ENCODE measurements around the gene SCMH1.

The SCMH1 gene

DNA sequence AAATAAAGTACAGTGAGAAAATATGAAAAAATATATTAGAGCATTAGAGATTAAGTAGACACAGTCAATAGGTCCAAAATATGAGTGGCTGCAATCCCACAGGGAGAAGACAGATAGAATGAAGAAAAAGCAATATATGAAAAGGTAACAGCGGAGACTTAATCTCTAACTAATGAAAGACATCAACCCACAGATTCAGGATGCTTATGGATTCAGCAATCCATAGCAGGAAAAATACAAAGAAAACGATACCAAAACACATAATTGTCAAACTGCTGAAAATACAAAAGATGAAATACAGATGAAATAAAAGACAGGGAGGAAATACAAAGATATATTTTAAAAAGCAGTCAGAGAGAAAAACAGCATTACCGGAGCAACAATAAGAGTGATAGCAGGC is 163.9 kb downstream of the SCMH1 start:
- DNase-seq, result no peak

DNA sequence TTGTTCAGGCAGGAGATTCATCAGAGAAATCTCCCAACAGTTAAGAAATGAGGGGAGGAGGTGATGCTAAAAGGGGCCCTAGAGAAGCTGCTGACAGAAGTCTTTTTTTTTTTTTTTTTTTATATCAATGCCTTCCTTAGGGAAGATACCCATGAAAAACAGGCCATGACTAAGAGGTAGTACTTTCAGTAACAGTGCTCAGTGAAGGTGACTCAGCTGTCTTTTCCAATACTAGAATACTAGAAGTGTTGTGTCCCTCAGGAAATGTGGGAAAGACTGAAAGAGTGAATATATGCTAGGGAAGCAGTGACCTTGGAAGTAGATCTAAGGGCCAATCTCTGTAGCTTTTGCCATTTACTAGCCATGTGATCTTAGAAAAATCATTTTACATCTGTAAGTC is 168.1 kb downstream of the SCMH1 start:
- DNase-seq, result no peak

DNA sequence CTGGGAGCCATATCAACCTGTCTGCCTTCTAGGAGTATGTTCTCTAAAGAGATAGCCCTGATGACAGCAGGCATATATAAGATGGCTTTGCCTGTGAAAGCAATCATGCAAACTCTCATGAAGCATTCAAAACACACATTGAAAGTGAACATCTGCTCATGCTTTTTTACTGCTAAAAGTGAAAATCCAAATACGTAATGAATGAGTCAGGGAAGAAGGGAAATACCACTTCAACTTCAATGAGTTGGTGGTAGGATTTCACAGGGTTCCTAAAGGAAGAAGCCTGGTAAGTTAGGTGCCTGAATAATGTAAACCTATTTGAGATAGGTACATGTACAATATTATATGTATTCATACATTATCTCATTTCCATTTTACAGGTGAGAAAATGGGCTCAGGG is 170.1 kb downstream of the SCMH1 start:
- no peak for DNase-seq

DNA sequence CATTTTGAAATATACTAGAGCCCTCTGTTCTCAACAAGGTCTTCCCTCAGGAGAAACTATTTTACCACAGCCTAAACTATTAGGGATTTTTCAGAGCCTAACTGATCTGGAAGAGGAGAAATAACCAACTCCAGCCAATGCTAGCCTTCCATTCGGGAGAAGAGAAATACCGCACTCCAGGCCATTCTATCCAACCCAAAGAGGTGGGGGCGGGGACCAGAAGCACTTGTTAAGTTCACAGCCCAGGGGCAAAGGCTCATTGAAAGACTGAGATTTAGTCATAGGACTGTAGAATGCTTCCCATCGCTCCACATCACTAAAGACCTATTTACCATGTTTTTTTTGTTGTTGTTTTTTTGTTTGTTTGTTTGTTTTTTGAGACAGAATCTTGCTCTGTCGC is 185.2 kb downstream of the SCMH1 start:
- DNase-seq, result no peak

DNA sequence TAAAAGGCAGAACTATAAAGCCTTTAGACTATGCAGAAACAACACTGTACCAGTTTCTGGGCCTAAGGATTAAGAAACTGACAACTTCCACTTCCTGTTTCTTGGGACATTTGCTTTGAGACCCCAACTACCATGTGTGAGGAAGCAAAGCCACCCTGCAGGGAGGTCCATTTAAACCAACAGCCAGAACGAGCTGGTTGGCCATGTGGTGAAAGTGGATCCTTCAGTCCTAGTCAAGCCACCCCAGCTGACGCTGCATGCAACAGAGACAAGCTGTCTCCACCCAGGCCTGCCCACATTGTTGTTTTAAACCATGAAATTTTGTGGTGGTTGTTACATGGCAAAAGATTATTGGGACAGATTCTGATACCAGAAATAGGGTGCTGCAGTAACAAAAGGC is 188.8 kb downstream of the SCMH1 start:
- no peak for DNase-seq

DNA sequence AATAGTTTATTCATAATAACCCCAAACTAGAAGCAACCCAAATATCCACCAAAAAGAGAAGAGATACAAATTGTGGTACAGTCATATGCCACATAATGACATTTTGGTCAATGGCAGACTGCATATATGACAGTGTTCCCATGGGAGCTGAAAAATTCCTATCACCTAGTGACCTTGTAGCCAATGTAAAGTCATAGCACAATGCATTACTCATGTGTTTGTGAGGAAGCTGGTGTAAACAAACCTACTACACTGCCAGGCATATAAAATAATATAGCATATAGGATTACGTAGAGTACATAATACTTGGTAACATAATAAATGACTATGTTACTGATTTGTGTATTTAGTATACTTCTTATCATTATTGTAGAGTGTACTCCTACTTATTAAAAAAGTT is 191.1 kb downstream of the SCMH1 start:
- no peak for DNase-seq

DNA sequence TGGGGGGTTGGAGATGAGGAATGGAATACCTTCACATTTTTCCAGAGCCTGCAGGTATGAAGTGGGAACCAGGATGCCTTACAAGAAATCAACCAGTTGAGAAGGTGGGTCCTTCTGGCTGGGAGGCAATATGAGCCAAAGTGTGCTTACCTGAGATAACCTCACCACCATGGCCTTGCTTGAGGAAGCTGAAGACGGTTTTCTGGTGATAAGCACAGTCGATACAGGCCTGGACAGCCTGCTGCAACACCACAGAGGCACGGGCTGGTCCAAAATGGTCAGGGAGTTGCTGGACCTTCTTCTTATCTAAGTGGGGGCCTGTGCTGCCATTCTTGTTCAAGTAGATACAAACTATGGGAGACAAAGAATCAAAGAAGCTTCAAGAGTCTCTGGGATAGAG is 193.6 kb downstream of the SCMH1 start:
- DNase-seq, result no peak

DNA sequence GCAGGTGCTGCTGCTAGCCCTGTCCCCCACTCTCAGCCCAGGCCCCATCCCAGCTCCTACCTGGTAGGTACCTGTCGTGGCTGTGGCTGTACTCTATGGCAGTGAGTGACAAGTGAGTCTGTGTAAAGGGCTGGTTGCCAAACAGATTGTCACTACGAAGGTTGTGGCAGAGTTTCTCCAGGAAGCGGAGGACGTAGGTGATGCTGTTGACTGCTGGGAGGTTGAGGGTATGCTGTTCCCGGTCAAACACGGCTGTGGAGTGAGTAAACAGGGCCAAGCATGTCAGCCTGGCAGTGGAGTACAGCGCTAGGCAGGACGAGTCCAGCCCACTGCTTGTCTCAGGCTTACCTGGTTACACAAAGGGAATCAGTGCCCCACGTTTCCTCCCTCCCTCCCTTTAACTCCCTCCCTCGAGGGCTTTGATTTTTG is 195.7 kb downstream of the SCMH1 start:
- no peak for DNase-seq

DNA sequence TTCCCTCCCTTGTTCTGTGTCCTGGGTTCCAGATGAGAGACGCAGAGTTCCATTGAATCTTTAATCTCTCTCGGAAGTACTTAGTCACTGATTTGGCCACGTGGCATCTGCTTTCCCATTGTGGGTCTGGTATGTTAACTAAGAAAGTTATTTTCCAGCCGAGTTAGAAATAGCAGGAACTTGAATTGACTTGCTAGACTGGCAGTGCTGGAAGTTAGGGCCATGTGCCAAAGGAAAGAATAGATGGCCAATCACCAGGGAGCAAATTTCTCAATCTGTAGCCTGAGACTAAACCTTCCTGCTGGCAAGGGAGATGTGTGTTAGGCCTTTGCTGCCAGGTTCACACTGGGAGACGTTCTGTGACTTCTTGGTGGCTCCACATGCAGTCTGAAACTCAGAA is 196.4 kb downstream of the SCMH1 start:
- DNase-seq, result peak in 1 of 2 experiments; percentile 59

DNA sequence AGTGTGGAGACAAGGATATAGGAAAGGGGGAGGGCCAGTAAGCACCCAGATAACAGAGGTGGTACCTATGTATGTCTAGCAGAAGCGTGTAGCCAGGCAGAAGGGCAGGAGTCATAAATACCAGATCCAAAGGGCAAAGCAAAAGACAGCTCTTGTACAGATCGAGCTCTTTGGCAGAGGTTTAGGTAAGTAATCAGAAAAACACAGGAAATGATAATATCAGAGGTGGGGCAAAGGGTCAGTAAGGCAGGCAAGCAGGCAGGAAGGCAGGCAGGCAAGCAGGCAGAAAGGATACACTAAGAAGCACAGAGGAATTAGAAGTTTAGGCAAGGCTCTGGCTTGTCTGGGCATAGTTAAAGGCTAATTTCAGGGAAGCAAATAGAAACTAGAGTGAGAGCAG is 197.9 kb downstream of the SCMH1 start:
- no peak for DNase-seq

DNA sequence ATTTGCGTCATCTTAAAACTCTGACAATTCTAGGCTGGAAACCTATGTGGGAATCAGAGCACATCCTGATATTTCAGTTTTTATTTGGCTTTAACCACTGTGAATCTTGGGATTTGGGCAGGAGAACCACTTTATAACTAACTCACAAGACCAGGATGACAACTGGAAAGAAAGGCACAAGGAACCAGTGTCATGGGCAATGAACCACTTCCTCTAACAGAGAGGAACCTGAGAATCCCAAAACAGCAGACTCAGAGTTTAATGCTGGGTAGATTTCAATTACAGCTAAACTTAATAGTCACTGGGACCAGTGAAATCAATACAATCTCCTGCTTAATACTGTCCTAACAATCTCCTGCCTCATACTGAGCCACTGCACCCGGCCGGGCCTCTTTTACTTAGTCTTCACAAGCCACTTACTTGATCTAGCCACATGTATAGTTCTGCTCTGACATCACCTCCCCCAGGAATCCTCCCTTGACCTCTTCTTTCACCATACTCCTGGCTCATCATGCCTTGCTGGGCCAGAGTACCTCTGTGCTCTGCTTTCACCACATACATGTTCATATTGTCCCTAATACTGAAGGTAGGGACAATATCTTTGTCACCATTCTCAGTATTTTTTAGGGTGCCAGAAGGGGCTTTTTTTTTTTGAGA is 200.4 kb downstream of the SCMH1 start:
- DNase-seq, result no peak

DNA sequence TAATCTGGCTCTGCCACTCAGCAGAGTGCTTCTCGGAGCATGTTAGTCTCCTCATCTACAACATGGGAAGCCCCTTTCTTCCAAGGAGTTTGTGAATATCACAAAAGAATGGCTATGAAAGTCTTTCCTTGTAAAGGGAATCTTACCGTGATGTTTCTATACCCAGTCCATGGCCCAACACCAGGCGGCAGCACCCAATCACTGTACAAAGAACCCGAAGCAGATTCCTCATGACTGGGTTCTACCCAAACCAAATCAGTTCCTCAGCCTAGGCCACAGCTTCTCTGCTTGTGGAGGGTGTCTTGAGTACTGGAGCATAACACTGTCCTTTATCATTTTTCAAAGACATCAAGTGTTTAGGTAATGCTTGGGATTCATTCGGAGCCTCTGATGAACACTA is 204.0 kb downstream of the SCMH1 start:
- DNase-seq, result no peak

DNA sequence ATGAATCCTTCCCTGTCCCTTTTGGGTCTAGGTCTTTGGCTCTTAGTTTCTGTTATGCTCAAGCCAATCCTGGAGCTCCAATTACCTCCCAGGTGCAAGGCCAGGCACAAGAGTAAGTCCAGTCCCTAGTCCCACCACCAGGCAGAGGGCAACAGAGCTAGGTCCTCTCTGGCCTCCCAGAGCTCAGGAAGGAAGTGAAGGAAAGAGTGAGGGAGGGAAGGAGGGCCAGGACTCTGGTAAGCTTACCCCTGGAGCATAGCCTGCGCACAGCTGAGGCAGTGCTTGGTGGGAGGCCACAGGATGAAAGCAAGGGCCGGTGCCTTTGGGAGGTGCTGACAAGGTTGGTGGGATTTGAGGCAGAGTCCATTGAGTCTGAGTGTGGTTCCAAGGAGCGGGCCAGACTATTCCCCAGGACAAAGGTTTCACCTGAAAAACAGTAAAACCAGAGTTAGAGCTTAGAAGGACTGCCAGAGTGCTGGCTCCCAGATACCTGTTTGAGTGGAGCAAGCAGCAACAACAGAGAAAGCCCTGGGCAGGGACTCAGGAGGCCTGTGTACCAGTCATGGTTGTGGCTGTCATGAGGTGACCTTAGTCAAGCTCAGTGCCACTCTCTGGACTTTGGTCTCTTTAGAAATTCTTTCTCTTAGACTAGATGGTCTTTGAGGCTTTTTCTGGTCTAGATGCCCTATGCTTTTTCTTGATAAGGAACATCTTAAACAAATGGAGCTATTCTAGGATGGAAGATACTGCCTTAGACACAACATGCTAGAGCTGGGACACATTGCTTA is 204.8 kb downstream of the SCMH1 start:
- no peak for DNase-seq

DNA sequence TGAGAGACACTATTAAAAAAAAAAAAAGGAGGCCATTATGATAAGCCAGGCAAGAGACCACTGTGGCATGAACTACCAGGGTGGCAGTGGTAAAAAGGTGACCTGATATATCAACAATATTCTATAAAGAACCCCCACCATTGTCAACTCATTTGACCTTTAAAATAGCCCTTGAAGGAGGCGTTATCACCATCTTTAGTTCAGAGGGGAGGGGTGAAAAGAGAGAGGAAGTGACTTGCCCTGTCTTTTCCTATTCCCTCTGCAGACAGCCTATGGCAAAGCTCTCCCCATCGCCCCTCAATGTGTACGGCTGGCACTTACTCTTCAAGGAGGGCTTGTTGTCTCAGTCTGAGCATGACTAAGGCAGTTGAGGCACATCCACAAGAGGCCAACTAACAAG is 208.8 kb downstream of the SCMH1 start:
- no peak for DNase-seq

DNA sequence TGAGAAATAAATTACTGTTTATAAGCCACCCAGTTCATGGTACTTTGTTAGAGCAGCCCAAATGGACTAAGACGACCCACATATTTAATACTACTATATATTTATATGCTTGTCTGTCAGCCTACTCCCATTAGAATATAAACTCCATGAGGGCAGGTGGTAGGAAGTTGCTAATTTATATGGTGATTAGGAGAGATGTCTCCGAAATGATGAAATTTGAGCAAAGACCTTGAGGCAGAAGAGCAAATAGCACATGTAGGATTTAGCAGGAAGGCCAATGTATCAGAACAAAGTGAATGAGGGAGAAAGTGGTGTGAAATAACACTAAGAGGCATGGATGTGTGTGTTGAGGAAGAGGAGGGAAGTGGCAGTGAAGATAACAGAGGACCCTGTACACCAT is 210.0 kb downstream of the SCMH1 start:
- DNase-seq, result no peak

DNA sequence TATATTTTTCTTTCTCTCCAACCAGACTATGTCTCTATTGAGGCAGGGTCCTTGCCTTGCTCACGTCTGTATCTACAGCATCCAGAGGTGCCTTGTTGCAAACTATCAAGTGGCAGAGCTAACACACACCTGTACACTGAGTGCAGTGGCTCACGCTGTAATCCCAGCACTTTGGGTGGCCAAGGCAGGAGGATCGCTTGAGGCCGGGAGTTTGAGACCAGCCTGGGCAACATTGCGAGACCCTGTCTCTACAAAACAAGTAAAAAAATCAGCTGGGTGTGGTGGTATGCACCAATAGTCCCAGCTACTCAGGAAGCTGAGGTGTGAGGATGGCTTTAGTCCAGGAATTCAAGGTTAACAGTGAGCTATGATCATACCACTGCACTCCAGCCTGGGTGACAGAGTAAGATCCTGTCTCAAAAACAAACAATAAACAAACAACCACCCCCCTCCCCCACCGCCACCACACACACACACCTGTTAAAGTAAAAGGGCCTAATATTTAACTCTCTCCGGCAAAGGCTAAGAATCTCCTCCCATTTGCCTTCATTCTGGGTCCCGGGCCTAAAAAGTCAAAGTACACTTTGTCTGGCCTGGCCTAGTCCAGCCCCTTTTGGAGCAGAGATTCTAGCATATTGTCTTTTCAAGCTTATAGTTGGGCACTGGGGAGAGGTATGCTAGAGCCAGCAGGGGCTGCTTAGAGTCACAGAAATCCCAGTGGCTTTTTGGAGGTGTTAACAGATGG is 211.1 kb downstream of the SCMH1 start:
- no peak for DNase-seq

DNA sequence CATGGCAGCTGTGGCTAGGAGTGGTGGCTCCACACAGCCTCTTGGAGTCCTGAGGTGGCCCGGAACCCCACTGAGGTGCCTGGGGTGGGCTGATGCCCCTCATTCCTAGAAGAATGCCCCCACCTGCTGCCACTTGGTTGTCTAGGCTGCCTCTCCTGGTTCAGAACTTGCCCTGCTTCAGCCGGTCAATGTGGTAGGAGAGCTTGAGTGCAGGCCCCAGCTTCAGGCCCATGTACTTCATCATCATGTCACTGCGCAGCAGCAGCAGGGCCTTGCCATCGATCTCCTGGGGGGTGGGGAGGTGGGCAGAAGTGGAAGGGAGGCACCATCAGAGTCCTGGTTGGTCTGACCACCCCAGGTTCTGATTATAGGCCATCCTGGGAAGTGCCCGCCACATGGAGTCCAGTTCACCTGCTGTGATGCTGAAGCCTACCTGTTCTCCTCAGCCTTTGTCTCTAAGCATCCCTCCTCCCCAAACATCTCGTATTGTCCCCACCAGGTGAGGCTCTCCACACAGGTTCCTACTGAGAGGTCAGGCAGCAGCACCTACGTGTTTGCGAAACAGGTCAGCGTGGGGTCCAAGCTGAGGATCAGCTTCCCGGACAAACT is 214.0 kb downstream of the SCMH1 start:
- no peak for DNase-seq

DNA sequence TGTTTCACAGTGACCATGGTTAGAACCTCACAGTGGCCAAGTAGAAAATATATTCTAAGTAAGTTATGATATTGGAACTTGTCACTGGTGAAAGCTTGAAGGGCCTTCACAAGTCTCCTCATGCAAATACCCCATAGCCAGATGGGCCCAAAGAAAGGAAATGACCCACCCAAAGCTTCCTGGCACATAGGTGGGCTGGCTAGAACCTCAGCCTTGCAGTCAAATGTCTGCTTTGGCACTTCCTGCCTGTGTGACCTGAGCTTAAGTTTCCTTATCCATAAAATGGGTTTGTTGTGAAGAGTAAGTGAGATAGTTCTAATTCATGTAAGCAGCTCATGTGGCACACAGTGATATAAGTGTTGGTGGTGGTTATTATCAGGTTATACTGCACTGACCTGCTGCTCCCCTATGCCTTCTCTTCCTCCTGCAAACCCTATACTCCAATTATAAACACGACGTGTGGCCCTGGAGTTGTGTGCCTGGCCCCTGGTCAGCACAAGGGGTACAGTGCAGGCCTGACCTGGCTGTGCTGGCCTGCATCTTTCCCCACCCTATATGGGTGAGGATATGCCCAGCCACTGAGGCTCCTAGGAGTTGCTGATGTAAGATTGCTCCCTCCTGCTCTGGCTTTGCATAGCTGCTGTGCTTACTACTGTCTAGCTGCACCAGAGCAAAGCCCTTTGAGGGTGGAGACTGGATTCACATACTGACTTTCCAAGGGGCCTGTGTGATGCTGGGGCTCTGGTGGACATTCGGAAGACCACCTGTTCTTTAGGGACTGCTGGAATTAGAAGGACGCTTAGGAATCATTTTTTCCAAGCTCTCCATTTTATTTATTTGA is 215.9 kb downstream of the SCMH1 start:
- DNase-seq, result no peak

DNA sequence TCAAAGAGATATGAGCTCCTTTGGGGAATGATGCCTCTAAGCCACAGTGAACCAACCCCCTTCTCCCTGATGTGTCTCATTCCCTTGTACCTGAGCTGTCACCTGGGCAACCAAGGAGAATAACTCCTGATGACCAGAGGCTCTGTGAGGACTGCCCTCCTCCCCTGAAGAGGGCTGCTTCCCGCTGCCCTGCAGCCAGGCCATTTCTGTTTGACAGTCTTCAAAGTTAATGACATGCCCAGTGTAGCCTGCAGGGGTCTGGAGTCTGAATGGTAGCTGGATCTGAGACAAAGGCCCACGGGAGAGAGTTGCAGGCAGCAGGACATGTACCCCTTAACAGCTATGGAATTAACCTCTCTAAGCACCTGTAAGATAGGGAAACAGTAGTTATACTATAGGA is 217.2 kb downstream of the SCMH1 start:
- no peak for DNase-seq

DNA sequence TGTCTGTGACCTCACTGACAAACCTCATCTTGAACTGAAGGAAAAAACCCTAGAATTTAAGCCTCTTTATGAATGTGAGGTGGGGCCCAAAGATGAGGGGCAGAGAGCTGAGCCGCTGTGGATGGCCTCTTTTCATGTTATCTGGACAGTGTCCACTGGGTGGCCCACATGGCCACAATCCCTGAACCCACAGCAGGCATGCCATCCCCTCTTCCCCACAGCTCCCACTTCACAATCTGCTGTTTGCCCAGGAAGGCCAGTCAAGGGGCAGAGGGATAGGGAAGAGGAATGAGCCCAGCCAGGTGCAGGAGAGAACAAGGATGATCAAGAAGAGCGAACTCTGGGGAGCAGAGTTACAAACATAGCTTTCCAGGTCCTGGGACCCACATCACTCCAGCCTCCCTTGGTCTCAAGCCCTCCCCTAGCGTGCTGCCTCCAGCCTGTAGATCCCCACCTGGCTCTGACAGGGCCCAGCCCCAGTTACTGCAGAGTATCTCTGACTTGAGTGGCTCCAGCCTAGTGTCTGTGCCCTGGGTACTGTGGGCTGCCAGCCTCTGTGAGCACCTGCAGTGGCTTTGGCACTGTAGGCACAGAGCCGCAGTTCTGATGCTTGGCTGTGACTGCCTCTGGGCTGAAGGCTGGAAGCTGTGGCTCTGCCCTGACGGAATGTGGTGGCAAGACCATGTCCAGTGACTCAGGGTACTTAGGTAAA is 218.7 kb downstream of the SCMH1 start:
- no peak for DNase-seq

DNA sequence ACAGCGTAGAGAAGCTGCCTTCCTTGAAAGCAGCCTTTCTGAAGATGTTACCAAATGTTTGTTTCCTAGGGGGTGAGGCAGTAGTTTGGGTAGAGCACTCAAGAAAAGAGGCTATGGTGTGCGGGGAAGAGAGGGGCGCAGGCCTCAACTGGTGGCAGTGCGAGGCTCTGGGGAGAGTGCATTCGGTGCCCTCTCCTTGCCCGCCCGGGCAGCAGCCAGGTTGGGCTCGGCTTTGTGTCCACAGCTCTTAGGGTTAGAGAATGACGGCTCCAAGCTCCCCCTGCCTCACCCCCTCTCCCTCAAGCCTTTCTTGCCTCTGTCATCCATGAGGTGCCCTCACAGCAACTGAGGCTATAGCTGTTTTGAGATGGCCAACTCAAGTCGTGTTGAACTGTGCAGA is 219.7 kb downstream of the SCMH1 start:
- no peak for DNase-seq
